ENCODE measurements around the gene RAP1GDS1. TPM values are rescaled to one million over a fixed set of nuclear protein-coding genes. Genes with fewer than 3 reads are reported as not detected.
"Not testable (repeated sequence)": the region's sequence is repeated elsewhere in the genome, so short reads cannot be mapped to it uniquely, and the experiment has no call there.

RAP1GDS1 gene
- total RNA-seq, 1 donor, result 44.4 TPM

DNA sequence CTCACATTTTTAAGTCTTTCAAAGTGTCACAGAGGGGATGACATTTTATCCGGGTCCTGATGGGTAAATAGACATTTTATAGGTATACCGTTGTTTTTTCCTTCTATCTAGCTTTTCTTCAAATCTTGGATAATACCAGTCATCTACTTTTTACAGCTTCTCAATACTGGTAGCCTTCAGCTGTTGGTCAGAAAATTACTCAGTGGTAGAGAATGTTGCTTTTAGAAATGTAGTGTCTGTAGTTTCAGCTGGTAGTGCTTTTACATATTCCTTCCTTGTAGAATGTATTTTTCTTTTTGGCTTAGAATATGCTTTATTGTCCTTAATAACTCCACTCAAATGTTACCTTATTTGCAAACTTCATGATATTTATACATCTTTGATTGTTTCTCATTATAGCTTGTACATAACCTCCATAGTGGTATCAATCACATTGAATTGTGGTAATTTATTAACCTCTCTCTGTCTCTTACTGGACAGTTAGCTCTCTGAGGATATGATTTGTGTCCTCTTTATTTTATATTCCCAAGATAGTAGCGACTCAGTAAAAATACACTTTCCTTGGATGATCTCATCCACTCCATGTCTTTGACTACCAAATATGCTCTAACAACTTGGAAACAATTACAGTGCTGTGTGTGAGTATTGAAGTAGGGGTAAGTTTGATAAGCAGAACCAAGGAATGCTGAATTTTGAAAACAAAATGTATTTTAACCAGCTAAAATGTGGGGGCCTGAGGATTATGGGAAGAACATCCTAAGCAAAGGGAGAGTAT, 53.8 kb downstream of the RAP1GDS1 start:
- Histone ChIP-seq H3K27me3 (ENCODE audit: insufficient read depth, low read length) (no peaks in the 10 kb centered on the region), H3K4me3 (ENCODE audit: low read length) (no peak overlapping the region), H3K9me3 (ENCODE audit: low read depth, low read length) (no peaks in the 10 kb centered on the region), H3K4me1 (ENCODE audit: insufficient read depth, low read length) (no peaks in the 10 kb centered on the region)

DNA sequence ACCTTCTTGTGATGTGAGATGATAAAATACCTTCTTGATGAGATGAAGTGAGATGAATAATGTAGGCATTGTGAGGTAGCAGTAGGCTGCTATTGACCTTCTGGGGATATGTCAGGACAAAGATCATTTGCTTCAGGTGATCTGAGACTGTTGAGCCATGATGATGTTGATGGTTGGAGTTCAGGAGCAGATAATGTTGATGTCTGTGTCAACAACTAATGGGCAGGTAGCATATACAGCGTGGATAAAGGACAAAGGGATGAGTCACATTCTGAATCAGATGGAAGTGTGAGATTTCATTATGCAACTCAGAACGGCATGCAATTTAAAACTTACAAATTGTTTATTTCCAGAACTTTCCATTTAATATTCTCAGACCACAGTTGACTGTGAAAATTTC, 57.3 kb downstream of the RAP1GDS1 start:
- Histone ChIP-seq H3K4me3 (ENCODE audit: low read length) (no peak overlapping the region), H3K4me1 (ENCODE audit: insufficient read depth, low read length) (no peaks in the 10 kb centered on the region), H3K27me3 (ENCODE audit: insufficient read depth, low read length) (no peaks in the 10 kb centered on the region), H3K9me3 (ENCODE audit: low read depth, low read length) (no peaks in the 10 kb centered on the region)

DNA sequence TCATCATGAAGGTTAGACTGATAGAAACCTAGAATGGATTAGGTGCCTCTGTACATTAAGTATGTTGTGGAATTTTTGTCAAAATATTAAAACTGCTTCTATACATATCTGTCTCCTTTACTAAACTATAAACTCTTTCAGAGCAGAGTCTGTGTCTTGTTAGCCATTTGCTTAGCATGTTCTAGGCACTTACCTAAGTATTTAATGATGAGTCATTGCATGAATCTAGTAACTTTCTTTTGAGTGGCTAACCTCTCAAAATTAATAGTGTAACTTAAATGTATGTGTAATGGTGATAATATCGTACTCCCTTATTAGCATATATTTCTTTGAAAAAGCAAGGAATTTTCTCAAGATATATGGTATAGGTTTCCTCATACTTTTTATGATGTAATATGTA, 57.8 kb downstream of the RAP1GDS1 start:
- Histone ChIP-seq H3K4me1 (ENCODE audit: insufficient read depth, low read length) (no peaks in the 10 kb centered on the region), H3K4me3 (ENCODE audit: low read length) (no peak overlapping the region), H3K27me3 (ENCODE audit: insufficient read depth, low read length) (no peaks in the 10 kb centered on the region), H3K9me3 (ENCODE audit: low read depth, low read length) (no peaks in the 10 kb centered on the region)

DNA sequence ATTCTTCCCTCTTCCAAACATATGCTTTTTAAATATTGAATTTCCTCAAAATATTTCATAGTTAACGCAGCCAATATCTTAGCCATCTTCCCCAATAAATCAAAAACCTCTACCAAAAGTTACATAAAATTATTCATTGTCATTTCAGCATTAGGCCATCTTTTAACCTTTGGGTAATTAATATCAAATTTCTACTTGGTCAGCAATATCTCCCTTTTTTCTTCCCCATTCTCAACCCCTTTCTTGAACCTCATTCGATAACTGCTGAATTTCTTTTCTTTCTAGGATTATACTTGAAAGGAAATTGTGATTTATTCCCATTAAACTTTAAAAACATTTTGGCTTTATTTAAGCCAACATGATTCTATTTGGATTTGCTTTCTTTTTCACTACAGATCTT, 65.0 kb downstream of the RAP1GDS1 start:
- no peak overlapping the region for H3K4me3 ChIP-seq (ENCODE audit: low read length)
- H3K27me3 ChIP-seq (ENCODE audit: insufficient read depth, low read length), result no peaks in the 10 kb centered on the region
- H3K9me3 ChIP-seq (ENCODE audit: low read depth, low read length), result no peaks in the 10 kb centered on the region
- H3K4me1 ChIP-seq (ENCODE audit: insufficient read depth, low read length), result no peaks in the 10 kb centered on the region

DNA sequence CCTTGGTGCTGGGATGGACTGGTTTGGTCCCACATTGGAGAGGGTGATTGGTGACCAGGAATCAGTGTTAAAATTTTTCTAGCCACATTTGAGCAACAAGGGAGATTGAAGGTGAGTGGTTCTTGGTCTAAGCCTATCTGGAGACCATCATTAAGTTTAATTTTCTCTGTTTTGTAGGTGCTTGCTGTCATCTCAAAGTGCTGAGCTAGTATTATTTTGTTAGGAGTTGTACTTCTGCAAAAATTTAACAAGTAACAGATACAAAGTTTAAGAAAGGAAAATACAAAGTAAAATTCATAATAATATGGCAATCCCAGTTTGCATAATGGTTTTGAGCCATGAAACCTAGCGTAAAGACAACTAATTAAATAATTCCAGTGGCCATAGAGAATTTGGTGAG, 66.5 kb downstream of the RAP1GDS1 start:
- H3K27me3 ChIP-seq (ENCODE audit: insufficient read depth, low read length), result no peaks in the 10 kb centered on the region
- no peak overlapping the region for H3K4me3 ChIP-seq (ENCODE audit: low read length)
- H3K9me3 ChIP-seq (ENCODE audit: low read depth, low read length), result peaks cover 8% of the 10 kb centered on the region
- H3K4me1 ChIP-seq (ENCODE audit: insufficient read depth, low read length), result no peaks in the 10 kb centered on the region

DNA sequence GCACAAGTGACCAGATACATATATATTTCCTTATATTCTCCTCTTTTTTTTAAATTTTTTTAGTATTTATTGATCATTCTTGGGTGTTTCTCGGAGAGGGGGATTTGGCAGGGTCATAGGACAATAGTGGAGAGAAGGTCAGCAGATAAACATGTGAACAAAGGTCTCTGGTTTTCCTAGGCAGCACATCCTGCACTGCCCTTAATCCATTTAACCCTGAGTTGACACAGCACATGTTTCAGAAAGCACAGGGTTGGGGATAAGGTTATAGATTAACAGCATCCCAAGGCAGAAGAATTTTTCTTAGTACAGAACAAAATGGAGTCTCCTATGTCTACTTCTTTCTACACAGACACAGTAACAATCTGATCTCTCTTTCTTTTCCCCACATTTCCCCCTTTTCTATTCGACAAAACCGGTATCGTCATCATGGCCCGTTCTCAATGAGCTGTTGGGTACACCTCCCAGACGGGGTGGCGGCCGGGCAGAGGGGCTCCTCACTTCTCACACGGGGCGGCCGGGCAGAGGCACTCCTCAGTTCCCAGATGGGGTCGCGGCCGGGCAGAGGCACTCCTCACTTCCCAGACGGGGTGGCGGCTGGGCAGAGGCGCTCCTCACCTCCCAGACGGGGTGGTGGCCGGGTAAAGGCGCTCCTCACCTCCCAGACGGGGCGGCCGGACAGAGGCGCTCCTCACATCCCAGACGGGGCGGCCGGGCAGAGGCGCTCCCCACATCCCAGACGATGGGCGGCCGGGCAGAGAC, 68.9 kb downstream of the RAP1GDS1 start:
- H3K27me3 ChIP-seq (ENCODE audit: insufficient read depth, low read length); H3K4me1 ChIP-seq (ENCODE audit: insufficient read depth, low read length); H3K4me3 ChIP-seq (ENCODE audit: low read length): not testable (repeated sequence)
- peaks cover 27% of the 10 kb centered on the region for H3K9me3 ChIP-seq (ENCODE audit: low read depth, low read length)

DNA sequence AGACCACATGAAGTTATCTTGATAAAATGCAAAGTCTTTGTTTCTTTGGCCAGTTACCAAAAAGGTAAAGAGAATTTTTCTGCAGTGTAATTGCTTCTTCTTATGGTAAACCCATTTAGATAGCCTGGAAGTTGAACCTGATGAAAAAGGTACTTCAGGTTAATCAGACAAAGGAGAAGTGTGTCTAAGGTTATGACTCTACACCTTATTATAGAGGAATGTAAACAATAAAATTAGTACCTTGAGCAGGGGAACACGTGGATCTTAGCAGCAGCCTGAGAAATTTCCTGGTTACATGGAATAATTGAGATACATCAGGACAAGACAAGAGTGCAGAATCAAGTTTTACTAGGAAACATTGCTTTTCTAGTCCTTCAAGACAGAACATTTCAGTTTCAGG, 70.8 kb downstream of the RAP1GDS1 start:
- no peaks in the 10 kb centered on the region for H3K27me3 ChIP-seq (ENCODE audit: insufficient read depth, low read length)
- no peaks in the 10 kb centered on the region for H3K4me1 ChIP-seq (ENCODE audit: insufficient read depth, low read length)
- no peak overlapping the region for H3K4me3 ChIP-seq (ENCODE audit: low read length)
- H3K9me3 ChIP-seq (ENCODE audit: low read depth, low read length), result peaks cover 27% of the 10 kb centered on the region

DNA sequence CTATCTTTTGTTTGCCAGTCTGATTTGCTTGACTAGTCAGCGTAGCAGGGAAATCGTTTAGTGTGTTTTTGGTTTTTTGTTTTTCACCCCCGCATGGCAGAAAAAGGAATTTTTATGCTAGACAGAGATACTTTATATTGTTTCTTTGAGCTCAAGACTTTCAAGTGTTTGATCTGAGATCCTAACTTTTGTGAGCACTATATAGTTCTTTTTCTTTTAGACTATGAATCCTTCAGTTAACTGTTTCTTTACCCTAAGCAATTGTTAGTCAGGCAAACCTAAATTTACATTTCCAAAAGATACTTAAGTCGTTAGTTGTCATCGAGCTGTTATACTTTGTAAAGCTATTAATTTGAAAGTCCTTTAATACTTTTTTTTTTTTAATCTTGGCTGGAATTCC, 73.3 kb downstream of the RAP1GDS1 start:
- Histone ChIP-seq H3K9me3 (ENCODE audit: low read depth, low read length) (peaks cover 27% of the 10 kb centered on the region), H3K27me3 (ENCODE audit: insufficient read depth, low read length) (no peaks in the 10 kb centered on the region), H3K4me1 (ENCODE audit: insufficient read depth, low read length) (no peaks in the 10 kb centered on the region), H3K4me3 (ENCODE audit: low read length) (no peak overlapping the region)

DNA sequence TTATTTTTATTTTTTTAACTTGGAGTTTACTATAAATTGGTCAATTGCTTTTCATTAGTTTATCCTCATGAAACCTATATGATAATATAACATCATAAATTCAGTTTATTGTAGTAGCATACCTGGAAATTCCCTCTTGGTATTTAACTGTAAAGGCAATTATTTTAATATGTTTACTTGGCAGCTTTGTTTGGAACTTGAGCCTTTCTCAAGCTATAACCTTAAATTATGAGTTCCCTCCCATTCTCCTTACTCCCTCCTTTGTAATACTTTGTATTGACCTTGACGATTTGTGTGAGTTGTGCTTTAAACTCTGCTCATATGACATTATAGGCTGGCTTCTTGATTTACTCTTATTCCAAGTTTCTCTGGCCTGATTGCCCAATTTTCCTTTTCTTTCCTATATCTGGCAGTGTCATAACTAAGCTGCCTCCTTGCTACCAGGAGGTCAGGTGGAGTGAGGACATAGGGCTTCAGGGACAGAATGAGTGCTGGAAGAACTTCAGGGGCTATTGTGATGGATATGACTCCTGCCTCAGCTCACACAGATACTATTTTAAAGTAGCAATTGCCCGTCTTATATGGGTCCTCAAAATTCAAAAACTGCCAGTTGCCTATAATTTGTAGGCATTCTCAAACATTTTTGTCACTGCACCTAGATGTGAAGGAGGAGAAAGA, 77.7 kb downstream of the RAP1GDS1 start:
- Histone ChIP-seq H3K9me3 (ENCODE audit: low read depth, low read length) (peaks cover 7% of the 10 kb centered on the region), H3K4me1 (ENCODE audit: insufficient read depth, low read length) (no peaks in the 10 kb centered on the region), H3K27me3 (ENCODE audit: insufficient read depth, low read length) (no peaks in the 10 kb centered on the region), H3K4me3 (ENCODE audit: low read length) (no peak overlapping the region)

DNA sequence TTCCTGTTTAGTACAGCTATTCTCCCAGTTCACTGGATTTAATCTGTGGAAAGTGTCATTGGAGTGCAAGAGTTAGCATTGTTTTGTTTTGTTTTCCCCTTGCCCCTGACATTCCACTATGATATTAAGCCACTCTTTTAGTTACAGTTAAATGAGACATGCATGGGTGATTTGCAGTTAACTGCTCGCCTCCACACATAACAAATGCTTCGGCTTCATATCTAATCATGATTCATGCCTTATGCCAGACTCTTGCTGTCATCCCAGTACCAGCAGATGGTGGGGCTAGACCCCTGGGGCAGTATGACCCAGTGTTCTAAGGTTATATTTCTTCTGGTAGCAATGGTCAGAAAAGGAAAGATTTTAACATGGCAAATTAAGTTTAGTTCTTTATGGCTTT, 80.1 kb downstream of the RAP1GDS1 start:
- Histone ChIP-seq H3K9me3 (ENCODE audit: low read depth, low read length) (no peaks in the 10 kb centered on the region), H3K4me3 (ENCODE audit: low read length) (no peak overlapping the region), H3K27me3 (ENCODE audit: insufficient read depth, low read length) (no peaks in the 10 kb centered on the region), H3K4me1 (ENCODE audit: insufficient read depth, low read length) (no peaks in the 10 kb centered on the region)

DNA sequence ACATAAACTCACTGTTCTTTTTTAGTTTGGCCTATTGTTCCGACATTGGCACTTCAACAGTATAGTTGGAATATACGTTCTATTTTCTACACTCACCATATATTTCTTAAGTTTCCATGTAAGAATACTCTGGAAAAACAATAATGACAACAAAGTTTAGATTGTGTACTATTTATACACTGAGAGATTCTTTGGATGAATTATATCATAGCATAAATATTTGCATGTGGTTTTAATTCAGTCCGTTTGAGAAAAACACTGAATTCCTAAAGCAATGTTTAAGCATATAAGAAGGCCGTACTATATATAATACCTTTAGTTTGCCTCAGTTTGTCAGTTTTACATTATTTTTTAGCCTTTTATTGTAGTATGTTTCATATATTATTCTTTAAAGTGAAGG, 82.4 kb downstream of the RAP1GDS1 start:
- no peak overlapping the region for H3K4me3 ChIP-seq (ENCODE audit: low read length)
- H3K27me3 ChIP-seq (ENCODE audit: insufficient read depth, low read length), result no peaks in the 10 kb centered on the region
- H3K4me1 ChIP-seq (ENCODE audit: insufficient read depth, low read length), result no peaks in the 10 kb centered on the region
- H3K9me3 ChIP-seq (ENCODE audit: low read depth, low read length), result no peaks in the 10 kb centered on the region

DNA sequence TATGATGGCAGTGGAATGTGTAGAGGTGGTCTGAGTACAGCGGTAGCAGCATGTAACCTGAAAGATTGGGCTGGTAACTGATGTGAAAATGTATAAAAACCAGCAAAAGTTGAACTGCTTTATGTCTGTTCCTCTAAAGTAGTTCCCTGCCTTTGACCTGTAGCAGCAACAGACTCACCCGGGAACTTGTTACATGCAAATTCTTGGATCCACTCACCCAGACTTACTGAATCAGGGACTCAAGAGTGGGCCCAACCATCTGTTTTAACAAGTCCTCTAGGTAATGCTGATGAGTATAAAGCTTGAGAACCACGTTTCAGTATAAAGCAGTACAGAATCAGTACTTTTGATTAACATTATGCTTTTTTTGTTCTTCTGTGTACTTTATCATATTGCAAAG, 84.7 kb downstream of the RAP1GDS1 start:
- Histone ChIP-seq H3K4me3 (ENCODE audit: low read length) (no peak overlapping the region), H3K4me1 (ENCODE audit: insufficient read depth, low read length) (no peaks in the 10 kb centered on the region), H3K9me3 (ENCODE audit: low read depth, low read length) (no peaks in the 10 kb centered on the region), H3K27me3 (ENCODE audit: insufficient read depth, low read length) (no peaks in the 10 kb centered on the region)

DNA sequence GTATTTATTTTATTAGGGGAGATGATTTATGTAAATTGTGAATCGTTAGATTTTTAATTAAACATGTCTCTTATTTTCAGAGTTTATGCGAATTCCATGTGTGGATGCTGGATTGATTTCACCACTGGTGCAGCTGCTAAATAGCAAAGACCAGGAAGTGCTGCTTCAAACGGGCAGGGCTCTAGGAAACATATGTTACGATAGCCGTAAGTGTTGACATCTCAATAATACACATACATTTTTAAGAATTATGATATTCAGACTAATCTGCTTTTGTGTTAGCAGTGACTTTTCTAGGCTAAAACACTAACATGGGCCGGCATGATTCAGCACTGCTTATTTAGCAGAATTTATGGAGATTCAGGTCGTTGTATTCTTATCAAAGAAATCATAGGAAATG, 91.2 kb downstream of the RAP1GDS1 start:
- no peaks in the 10 kb centered on the region for H3K9me3 ChIP-seq (ENCODE audit: low read depth, low read length)
- H3K27me3 ChIP-seq (ENCODE audit: insufficient read depth, low read length), result no peaks in the 10 kb centered on the region
- no peak overlapping the region for H3K4me3 ChIP-seq (ENCODE audit: low read length)
- H3K4me1 ChIP-seq (ENCODE audit: insufficient read depth, low read length), result peaks cover 4% of the 10 kb centered on the region

DNA sequence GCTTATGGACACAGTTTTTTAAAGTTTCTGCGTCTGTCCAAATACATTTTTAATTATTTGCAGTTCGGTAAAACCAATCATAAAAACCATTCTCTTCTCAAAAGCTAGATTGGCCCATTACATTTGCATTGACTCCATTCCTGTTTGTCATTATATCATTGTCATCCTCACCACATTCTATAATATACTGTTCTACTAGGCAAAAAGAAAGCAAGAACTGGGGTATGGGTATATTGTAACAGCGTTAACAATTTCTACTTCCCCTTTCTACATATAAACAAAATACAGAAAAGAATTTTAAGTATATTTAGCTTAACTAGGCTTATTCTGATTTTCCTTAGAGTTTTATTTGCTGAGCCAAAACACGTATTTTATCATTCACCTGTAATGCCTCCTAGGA, 91.8 kb downstream of the RAP1GDS1 start:
- Histone ChIP-seq H3K4me1 (ENCODE audit: insufficient read depth, low read length) (peaks cover 4% of the 10 kb centered on the region), H3K9me3 (ENCODE audit: low read depth, low read length) (no peaks in the 10 kb centered on the region), H3K4me3 (ENCODE audit: low read length) (no peak overlapping the region), H3K27me3 (ENCODE audit: insufficient read depth, low read length) (no peaks in the 10 kb centered on the region)

DNA sequence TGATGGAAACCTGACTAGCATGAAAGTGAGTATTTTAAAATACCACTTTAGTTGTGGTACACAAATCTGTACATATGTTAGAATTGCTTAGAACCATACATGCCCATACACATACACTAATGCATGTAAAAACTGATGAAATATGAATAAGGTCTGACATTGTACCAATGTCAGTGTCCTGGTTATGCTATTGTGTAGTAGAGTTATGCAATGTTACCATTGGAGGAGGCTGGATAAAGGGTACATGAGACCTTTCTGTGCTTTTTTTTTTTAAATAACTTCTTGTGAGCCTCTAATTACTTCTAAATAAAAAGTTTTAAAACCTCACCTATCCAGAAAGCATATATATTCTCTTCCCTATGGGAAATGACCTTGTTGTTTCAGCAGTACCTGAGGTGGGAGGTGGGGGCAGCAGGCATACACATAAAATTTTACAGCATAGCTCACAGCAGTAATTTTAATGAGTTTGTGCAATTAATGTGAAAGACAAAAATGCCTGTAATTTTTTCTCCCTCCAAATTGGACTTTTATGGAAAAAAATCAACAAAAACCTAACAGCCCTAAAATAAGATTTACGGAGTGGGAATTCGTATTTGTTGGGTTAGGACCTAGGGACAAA, 97.6 kb downstream of the RAP1GDS1 start:
- no peaks in the 10 kb centered on the region for H3K27me3 ChIP-seq (ENCODE audit: insufficient read depth, low read length)
- no peaks in the 10 kb centered on the region for H3K9me3 ChIP-seq (ENCODE audit: low read depth, low read length)
- no peaks in the 10 kb centered on the region for H3K4me1 ChIP-seq (ENCODE audit: insufficient read depth, low read length)
- H3K4me3 ChIP-seq (ENCODE audit: low read length), result no peak overlapping the region

Measured in mononuclear cell (primary cell).